ENCODE measurements around the gene P2RY12. TPM values are rescaled to one million over a fixed set of nuclear protein-coding genes. Genes with fewer than 3 reads are reported as not detected.

P2RY12 gene
- total and polyA plus RNA-seq, 2 of the 8 experiments (the other 6 are each of a cell fraction or from before 2014, with no cell fraction given), result not detected

- TF ChIP-seq CHD7 (IDR thresholded peaks at IDR 0.05; ENCODE audit: insufficient replicate concordance, low read length), result no peak
- TF ChIP-seq ATF3 (IDR thresholded peaks at IDR 0.05; ENCODE audit: insufficient read depth, low read depth, low read length), result no peak
These were observed 2.9 kb upstream of the P2RY12 start (continued) for GRCh38 chr3:151387432-151387831.

Measured in H1 (cell line).